BLaER1 (cell line): Measurements from ENCODE around the gene HIBADH.
"Not testable (repeated sequence)": the region's sequence is repeated elsewhere in the genome, so short reads cannot be mapped to it uniquely, and the experiment has no call there.

Experiments used
- H3K27ac ChIP-seq: shearing (Covaris generic); formaldehyde crosslinking; 2 replicates; pipeline ENCODE4 v1.8.1; 2022
- H3K27me3 ChIP-seq: shearing (Covaris generic); formaldehyde crosslinking; 2 replicates; pipeline ENCODE4 v1.8.1; 2022
- H3K36me3 ChIP-seq: shearing (Covaris generic); formaldehyde crosslinking; 2 replicates; pipeline ENCODE4 v1.8.1; 2022
- H3K4me1 ChIP-seq: shearing (Covaris generic); formaldehyde crosslinking; 2 replicates; pipeline ENCODE4 v1.8.1; 2022
- H3K4me2 ChIP-seq: shearing (Covaris generic); formaldehyde crosslinking; 2 replicates; pipeline ENCODE4 v1.8.1; 2022
- H3K4me3 ChIP-seq: shearing (Covaris generic); formaldehyde crosslinking; 2 replicates; pipeline ENCODE4 v1.8.1; 2022
- H3K9ac ChIP-seq: shearing (Covaris generic); formaldehyde crosslinking; 2 replicates; pipeline ENCODE4 v1.8.1; 2022
- H3K9me3 ChIP-seq: shearing (Covaris generic); formaldehyde crosslinking; 2 replicates; pipeline ENCODE4 v1.8.1; 2022
- H4K20me1 ChIP-seq: shearing (Covaris generic); formaldehyde crosslinking; 2 replicates; pipeline ENCODE4 v1.8.1; 2022
- Cebpa-rat ChIP-seq: shearing (Covaris generic); IDR thresholded peaks from 2 replicates; pipeline ENCODE4 v1.8.1; 2022

The HIBADH gene

DNA sequence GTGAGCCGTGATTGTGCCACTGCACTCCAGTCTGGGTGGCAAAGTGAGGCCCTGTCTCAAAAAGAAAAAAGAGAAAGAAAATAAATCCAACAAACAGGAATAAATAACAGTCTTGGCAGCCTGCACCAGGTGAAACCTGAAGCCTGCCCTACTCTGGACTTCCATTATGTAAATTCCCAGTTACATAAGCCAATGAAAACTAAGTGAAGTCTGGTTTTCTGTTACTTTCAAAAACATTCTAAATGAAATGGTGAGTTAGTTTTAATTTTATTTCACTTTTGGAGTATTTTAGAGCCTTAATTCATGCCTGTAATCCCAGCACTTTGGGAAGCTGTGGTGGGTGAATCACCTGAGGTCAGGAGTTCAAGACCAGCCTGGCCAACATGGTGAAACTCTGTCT, 22.5 kb upstream of the HIBADH start:
- Histone ChIP-seq H3K4me1 (peaks cover 9% of the 10 kb centered on the region), H4K20me1 (no peaks in the 10 kb centered on the region), H3K9ac (no peak overlapping the region), H3K4me2 (no peak overlapping the region), H3K36me3 (no peaks in the 10 kb centered on the region), H3K9me3 (no peaks in the 10 kb centered on the region), H3K27ac (no peak overlapping the region), H3K27me3 (no peaks in the 10 kb centered on the region), H3K4me3 (no peak overlapping the region)
- TF ChIP-seq Cebpa-rat: no peak

- Histone ChIP-seq H3K27me3 (no peaks in the 10 kb centered on the region), H3K9me3 (no peaks in the 10 kb centered on the region), H3K4me2 (no peak overlapping the region), H3K36me3 (no peaks in the 10 kb centered on the region), H3K27ac (no peak overlapping the region), H3K9ac (no peak overlapping the region), H3K4me1 (peaks cover 5% of the 10 kb centered on the region), H4K20me1 (no peaks in the 10 kb centered on the region), H3K4me3 (no peak overlapping the region)
- TF ChIP-seq Cebpa-rat: no peak
Measured at GRCh38 chr7:27684491-27684890, 21.8 kb upstream of the HIBADH start.

- H3K36me3 ChIP-seq: no peaks in the 10 kb centered on the region
- no peaks in the 10 kb centered on the region for H3K9me3 ChIP-seq
- no peaks in the 10 kb centered on the region for H4K20me1 ChIP-seq
- H3K4me2 ChIP-seq: no peak overlapping the region
- no peak overlapping the region for H3K4me3 ChIP-seq
- no peaks in the 10 kb centered on the region for H3K4me1 ChIP-seq
- H3K27ac ChIP-seq: no peak overlapping the region
- no peaks in the 10 kb centered on the region for H3K27me3 ChIP-seq
- H3K9ac ChIP-seq: no peak overlapping the region
- TF ChIP-seq Cebpa-rat: no peak
Measured at GRCh38 chr7:27680610-27681009, 17.9 kb upstream of the HIBADH start.

GRCh38 chr7:27678617-27679260, 16.1 kb upstream of the HIBADH start:
- H3K9ac ChIP-seq: no peak overlapping the region
- no peak overlapping the region for H3K27ac ChIP-seq
- H3K27me3 ChIP-seq: no peaks in the 10 kb centered on the region
- no peaks in the 10 kb centered on the region for H3K9me3 ChIP-seq
- H4K20me1 ChIP-seq: no peaks in the 10 kb centered on the region
- no peak for TF ChIP-seq Cebpa-rat
- H3K4me3 ChIP-seq: no peak overlapping the region
- no peaks in the 10 kb centered on the region for H3K4me1 ChIP-seq
- no peak overlapping the region for H3K4me2 ChIP-seq
- no peaks in the 10 kb centered on the region for H3K36me3 ChIP-seq

DNA sequence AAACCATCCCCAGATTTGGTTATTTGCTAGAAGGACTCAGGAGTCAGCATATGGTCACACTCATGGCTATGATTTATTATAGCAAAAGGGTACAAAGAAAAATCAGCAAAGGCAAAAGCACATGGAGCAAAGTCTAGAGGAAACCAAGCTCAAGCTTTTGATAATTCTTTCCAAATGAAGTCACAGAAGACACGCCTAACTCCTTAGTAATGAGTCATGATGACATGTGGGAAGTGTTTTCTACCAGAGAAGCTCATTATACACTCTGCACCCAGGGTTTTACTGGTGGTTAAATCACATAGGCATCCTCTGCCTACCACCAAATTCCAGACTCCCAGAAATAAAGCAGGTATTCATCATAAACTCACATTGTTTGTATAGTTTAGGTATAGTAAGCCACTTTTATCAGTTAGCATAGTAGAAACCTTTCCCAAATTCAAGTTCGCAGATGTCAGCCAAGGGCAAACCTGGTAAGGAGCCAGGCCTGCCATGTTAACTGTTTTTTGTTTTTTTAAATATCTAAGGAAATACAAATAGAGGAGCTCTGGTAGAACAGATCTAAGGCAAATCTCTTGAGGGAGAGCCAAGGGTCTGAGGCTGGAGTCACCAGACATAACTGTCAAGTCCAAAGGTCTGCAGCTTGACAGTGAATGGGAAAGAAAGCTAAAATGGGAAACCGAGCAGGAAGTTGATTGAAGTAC, 15.4 kb upstream of the HIBADH start:
- no peak overlapping the region for H3K4me2 ChIP-seq
- H3K4me1 ChIP-seq: no peaks in the 10 kb centered on the region
- no peaks in the 10 kb centered on the region for H3K36me3 ChIP-seq
- H3K27ac ChIP-seq: no peak overlapping the region
- no peaks in the 10 kb centered on the region for H3K27me3 ChIP-seq
- no peak overlapping the region for H3K9ac ChIP-seq
- H3K9me3 ChIP-seq: no peaks in the 10 kb centered on the region; the same call in 1 of the 2 replicates
- TF ChIP-seq Cebpa-rat: no peak
- no peak overlapping the region for H3K4me3 ChIP-seq
- H4K20me1 ChIP-seq: no peaks in the 10 kb centered on the region

- H3K4me2 ChIP-seq, H3K9ac ChIP-seq, H3K27me3 ChIP-seq, H3K4me3 ChIP-seq, H3K9me3 ChIP-seq, H3K4me1 ChIP-seq, H4K20me1 ChIP-seq, H3K36me3 ChIP-seq, H3K27ac ChIP-seq: not testable (repeated sequence)
Measured at GRCh38 chr7:27674126-27674525, 11.4 kb upstream of the HIBADH start.

GRCh38 chr7:27671675-27672074, 9.0 kb upstream of the HIBADH start:
- Histone ChIP-seq H3K27me3 (no peaks in the 10 kb centered on the region), H4K20me1 (no peaks in the 10 kb centered on the region), H3K36me3 (no peaks in the 10 kb centered on the region), H3K9ac (no peak overlapping the region), H3K4me2 (no peak overlapping the region), H3K9me3 (no peaks in the 10 kb centered on the region; the same call in 1 of the 2 replicates), H3K27ac (no peak overlapping the region), H3K4me3 (no peak overlapping the region), H3K4me1 (no peaks in the 10 kb centered on the region)
- no peak for TF ChIP-seq Cebpa-rat

- H3K4me2 ChIP-seq: no peak overlapping the region
- TF ChIP-seq Cebpa-rat: no peak
- H3K27ac ChIP-seq: no peak overlapping the region
- no peaks in the 10 kb centered on the region for H3K27me3 ChIP-seq
- no peak overlapping the region for H3K9ac ChIP-seq
- no peaks in the 10 kb centered on the region for H3K36me3 ChIP-seq
- H3K9me3 ChIP-seq: peaks cover 6% of the 10 kb centered on the region; the same call in 1 of the 2 replicates
- H3K4me3 ChIP-seq: no peak overlapping the region
- no peaks in the 10 kb centered on the region for H3K4me1 ChIP-seq
- no peaks in the 10 kb centered on the region for H4K20me1 ChIP-seq
Measured at GRCh38 chr7:27670676-27671075, 8.0 kb upstream of the HIBADH start.

DNA sequence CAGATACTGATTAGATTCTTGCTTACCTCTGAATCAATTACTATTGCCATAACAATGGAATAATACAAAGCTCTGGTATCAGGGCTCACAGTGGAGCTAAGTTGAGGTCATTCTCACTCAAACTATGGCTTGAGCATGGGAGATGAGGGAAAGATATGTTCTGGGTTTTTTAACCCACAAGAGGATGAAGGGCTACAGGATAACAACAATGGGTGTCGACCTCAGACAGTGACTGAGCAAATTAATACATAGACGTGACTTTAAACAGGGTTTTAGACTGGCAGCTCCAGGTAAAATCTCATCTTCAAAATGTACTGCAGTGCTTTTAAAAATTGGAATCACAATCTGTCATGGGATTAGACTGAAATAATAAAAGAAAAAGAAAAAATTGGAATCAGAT, 7.5 kb upstream of the HIBADH start:
- Histone ChIP-seq H4K20me1 (no peaks in the 10 kb centered on the region), H3K4me3 (no peak overlapping the region), H3K9ac (no peak overlapping the region), H3K4me1 (no peaks in the 10 kb centered on the region), H3K9me3 (peaks cover 6% of the 10 kb centered on the region; the same call in 1 of the 2 replicates), H3K27ac (no peak overlapping the region), H3K36me3 (no peaks in the 10 kb centered on the region), H3K4me2 (no peak overlapping the region), H3K27me3 (no peaks in the 10 kb centered on the region)
- no peak for TF ChIP-seq Cebpa-rat

GRCh38 chr7:27665531-27665930, 2.8 kb upstream of the HIBADH start:
- Histone ChIP-seq H3K9me3 (peaks cover 6% of the 10 kb centered on the region; the same call in 1 of the 2 replicates), H3K36me3 (no peaks in the 10 kb centered on the region), H3K4me1 (peaks cover 26% of the 10 kb centered on the region), H3K4me2 (no peak overlapping the region), H3K9ac (no peak overlapping the region), H3K4me3 (no peak overlapping the region), H3K27ac (no peak overlapping the region), H3K27me3 (no peaks in the 10 kb centered on the region), H4K20me1 (no peaks in the 10 kb centered on the region)
- TF ChIP-seq Cebpa-rat: no peak
